Stimulated activated CD8-positive, alpha-beta memory T cell treated with anti-CD3 and anti-CD28 coated beads, Interleukin-7, amount 100 ng/mL, for 48 hours (primary cell): ENCODE results near the gene HPSE2.
"Not testable (repeated sequence)": the region's sequence is repeated elsewhere in the genome, so short reads cannot be mapped to it uniquely, and the experiment has no call there.

Source experiments
- DNase-seq, 2 donors: peaks; one replicate each; pipeline ENCODE4 v3.0.0-alpha.2; 2020; ENCODE audit warnings: low read depth in 1 of 2; ENCODE audit errors: extremely low read depth in 1 of 2

Gene HPSE2

DNA sequence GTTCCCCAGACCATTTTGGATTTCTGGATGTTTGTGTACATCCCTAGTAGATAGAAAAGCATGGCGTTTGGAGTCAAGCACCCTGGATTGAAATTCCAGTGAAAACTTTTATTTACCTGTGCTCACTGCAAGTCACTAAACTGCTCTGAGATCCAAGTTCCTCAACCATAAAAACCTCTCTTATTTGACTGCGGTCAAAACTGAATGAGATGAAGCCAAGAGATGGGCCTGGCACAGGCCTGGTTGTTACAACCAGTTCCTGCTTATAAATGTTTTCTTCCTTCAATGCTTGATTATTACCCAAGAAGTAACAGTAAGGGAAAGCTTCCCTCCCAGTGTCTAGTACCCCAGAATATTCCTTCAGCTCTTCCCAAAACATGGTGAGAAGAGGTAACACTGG lies 718.0 kb downstream of the HPSE2 start:
- no peak for DNase-seq

- no peak for DNase-seq
These were observed 719.3 kb downstream of the HPSE2 start for GRCh38 chr10:98516352-98516751.

- no peak for DNase-seq
These were observed 721.9 kb downstream of the HPSE2 start for GRCh38 chr10:98513704-98514103.

- DNase-seq: no peak
These were observed 723.8 kb downstream of the HPSE2 start for GRCh38 chr10:98511876-98512275.

DNA sequence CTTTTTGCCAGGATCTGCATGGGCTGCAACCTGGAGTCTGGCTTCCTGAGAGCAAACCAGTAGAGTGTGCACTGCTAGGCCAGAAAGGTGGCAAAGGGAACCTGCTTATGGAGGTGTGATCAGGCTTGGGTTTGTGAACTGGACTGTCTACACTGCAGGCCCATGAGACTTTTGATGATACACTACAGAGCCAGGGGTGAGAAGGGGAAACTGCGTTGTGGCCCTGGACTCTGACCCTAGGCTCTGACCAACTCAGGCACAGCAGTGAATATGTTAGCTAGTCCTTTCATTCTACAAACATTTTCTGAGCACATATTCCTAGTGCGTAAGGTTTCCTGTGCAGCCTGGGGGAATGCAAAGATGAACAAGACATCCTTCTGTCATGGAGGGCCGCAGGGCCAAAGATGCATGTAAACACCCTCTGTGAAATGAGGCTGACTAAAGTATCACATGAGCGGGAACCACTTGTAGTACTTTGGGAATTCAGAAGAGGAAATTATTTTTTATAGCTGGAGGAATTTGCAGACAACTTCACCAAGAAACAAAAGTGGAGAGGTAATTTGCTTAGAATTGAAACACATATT lies 725.1 kb downstream of the HPSE2 start:
- no peak for DNase-seq

DNA sequence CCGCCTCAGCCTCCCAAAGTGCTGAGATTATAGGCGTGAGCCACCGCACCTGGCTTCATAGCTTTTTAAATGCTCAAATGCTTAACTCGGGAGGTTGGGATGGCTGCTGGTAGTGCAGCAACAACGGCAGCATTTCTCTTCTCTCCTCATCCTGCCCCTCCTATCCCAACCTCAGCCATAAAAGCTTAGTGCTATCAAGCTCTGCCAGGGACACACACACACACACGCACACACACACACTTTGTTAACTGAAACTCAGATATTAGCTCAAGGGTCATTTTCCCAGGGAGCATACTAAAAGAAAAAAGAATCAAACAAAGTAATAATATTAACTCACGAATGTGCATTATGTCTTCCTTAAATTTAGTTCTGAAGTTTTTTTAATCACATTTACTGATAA lies 725.9 kb downstream of the HPSE2 start:
- no peak for DNase-seq

GRCh38 chr10:98502535-98502934 lies 733.1 kb downstream of the HPSE2 start:
- DNase-seq: not testable (repeated sequence)

DNA sequence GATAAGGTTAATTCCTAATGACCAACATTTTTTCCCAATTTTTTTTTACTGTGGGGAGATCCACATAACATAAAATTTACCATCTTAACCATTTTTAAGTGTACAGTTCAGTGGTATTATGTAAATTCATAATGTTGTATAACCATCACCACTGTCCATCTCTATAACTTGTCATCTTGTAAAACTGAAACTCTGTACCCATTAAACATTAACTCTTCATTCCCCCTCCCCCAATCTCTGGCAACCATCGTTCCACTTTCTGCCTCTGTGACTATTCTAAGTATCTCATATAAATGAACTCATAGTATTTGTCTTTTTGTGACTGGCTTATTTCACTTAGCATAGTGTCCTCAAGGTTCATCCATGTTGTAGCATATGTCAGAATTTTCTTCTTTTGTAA lies 742.9 kb downstream of the HPSE2 start:
- no peak for DNase-seq

DNA sequence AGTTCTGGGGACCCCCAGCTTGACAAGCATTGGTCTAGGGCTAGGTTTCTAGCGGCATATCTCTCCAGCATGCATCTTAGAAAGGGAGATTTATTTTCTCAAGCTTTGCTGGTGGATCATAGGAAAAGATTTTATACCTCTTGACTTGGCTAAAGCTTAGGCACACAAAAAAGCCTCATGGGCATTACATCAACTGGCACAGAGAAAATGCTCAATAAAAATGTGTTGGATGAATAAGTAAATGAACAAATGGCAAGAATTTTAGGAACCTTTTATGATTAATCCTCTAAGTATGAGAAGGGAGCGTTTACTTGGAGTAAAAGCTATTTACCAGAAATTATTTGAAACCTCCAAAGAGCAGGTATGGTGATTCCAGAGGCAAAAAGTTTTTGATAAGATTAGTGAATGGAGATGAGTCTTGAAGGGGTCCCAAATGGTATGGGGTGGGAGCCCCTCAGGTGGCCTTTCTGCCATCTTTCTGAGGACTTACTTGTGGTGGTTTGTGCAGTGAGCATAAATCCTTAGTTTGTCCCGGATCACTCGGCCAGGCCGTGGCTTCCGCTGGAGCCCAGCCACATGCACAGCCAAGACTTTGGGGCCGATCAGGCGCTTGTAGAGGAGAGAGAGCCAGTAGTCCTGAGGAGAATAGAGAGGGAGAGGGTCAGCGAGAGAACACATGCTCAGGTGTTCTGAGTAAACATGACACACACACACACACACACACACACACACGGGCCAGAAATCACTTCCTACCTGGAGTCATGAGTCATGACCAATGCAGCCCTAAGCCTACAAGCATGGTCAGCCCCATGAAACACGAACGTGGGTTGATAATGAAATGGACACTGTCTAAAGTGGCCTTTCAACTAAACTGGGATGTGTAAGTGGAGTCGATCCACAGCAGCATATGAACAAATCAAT lies 745.8 kb downstream of the HPSE2 start:
- DNase-seq: no peak

DNA sequence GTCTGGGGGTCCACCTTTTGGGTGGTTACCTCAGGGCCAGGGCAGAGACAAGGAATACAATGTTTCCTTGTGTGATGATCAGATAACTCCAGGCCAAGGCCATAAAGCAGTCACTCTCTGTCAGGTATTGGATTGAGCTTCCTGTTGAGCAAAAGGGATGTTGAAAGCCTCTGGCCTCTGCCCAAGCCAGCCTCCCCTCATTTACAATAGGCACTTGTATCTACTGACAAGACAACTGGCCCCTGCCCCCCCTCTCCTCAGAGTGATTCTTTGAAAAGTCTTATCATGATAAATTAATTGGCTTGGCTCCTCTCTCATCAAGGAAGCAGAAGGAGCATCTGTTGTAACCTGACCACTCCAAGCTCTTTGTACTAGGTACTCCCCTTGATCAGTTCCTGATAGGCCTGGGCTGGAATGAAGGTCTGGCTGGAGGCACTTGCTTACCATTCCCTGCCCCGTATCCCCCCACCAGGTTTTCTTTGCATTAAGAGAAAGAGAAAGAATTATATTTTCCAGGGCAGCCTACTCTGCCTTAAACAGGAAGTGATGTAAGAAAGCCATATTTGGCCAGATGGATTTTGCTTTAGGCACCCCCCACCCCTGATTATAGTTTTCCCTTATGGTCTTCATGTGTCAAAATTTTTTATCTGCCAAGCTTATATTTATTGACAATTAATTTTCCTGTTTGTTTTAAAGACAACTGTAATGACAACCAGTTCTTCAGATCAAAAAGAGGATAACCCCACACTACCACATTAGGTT lies 746.8 kb downstream of the HPSE2 start:
- DNase-seq: no peak

GRCh38 chr10:98487649-98488048 lies 748.0 kb downstream of the HPSE2 start:
- no peak for DNase-seq

- DNase-seq: no peak
These were observed 749.2 kb downstream of the HPSE2 start for GRCh38 chr10:98486421-98486820.

DNA sequence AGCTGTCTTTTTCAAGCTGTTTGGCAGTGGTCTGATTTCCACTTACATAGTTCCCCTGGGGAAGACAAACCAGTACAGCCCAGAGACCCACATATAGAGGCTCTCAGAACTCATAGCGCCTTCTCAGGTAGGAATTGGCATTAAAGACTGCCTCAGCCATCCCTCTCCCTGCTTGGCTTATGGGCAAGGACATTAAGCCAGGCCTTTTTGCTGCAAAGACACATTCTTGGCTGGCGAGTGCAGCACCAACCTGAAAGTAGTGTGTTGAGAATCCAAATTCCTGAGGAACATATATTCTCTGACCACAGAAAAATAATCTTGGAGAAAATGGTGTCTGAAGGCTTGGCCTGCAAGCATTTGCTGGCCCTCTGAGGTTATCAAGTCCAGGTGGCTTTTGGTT lies 749.7 kb downstream of the HPSE2 start:
- no peak for DNase-seq

- no peak for DNase-seq
These were observed 752.0 kb downstream of the HPSE2 start for GRCh38 chr10:98483658-98484057.

DNA sequence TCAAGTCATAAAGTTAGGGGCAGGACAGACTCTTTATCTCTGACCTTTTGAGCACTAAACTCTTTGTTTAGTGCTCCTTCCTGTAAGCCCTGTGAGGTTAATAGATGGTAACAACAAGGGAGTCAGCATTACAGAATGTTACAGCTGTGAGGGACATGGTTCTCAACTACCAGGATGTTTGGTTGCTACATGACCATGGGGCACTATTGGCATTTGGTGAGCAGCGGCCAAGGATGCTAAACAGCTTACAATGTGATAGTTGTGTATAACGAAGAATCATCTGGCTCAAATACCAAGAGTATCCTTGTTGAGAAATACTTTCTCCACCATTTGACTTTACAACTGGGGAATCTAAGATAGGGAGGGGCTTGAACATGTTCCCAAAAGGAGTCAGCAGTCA lies 753.6 kb downstream of the HPSE2 start:
- no peak for DNase-seq

- no peak for DNase-seq
These were observed 754.2 kb downstream of the HPSE2 start for GRCh38 chr10:98481404-98481945.

GRCh38 chr10:98478430-98479222 lies 757.0 kb downstream of the HPSE2 start:
- no peak for DNase-seq

- no peak for DNase-seq
These were observed 757.8 kb downstream of the HPSE2 start for GRCh38 chr10:98477861-98478260.

DNA sequence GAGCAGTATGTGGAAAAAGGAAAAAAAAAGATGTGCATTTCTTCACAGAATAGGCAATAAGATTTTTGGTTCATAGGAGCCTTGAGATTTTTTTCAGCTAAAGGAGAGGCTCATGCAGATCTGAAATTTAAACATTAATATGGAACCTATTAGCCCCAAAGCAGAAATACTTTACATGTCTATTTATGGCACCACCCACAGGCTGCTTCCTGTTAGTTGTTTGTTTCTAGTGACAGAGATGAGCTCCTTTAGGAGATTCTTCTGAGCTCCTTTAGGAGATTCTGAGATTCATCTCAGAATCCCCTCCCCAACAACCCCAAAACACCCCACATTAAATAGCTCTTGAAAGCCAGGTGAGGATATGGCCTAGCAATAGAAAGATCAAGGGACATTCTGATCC lies 761.0 kb downstream of the HPSE2 start:
- DNase-seq: no peak

GRCh38 chr10:98472196-98472595 lies 763.5 kb downstream of the HPSE2 start:
- no peak for DNase-seq

- no peak for DNase-seq
These were observed 764.8 kb downstream of the HPSE2 start for GRCh38 chr10:98470850-98471249.
